LNCaP clone FGC (cell line): ENCODE results near the gene TWSG1.

Experiments used
- DNase-seq: peaks from one replicate; pipeline ENCODE4 v3.0.0-alpha.2; 2011; ENCODE audit warnings: low read depth
- H3K4me3 ChIP-seq: 2 replicates; pipeline ENCODE4 v1.5.1; 2011; ENCODE audit warnings: mild to moderate bottlenecking, low read depth, low read length, control low read depth
- TF ChIP-seq, protein P1 (sequence below): IDR thresholded peaks from 2 replicates; pipeline ENCODE4 v1.5.1; 2012; ENCODE audit warnings: mild to moderate bottlenecking; ENCODE audit not compliant: control insufficient read depth, insufficient read depth; ENCODE audit errors: extremely low read depth

Gene TWSG1

DNA sequence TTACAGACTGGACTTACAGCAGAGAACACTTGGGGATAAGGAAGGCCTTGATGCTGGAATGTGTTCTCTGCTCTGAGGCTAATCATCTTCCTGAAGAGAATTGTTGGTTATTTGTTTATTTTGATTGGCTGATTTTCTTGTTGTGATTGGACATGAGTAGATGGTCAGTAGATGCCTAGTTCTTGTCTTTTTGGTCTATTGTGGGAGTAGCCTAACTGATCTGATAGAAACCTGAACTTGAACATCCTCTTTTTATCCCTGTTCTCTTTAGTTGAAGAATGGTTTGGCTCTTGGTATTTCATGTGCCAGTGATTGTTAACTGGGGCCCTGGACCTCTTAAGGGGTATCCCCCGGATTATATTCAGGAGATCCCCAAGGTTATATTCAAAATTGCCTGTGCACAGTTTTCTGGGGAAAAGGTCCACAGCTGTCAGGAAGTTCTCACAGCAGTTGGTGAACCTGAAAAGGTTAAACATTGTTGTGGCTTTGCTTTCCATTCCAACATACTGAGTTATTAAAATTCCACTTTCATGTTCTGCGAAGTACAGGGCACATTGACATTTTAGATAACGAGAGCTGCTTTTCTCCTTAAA, 13.6 kb downstream of the TWSG1 start:
- DNase-seq = no peak
- TF ChIP-seq, protein P1, sequence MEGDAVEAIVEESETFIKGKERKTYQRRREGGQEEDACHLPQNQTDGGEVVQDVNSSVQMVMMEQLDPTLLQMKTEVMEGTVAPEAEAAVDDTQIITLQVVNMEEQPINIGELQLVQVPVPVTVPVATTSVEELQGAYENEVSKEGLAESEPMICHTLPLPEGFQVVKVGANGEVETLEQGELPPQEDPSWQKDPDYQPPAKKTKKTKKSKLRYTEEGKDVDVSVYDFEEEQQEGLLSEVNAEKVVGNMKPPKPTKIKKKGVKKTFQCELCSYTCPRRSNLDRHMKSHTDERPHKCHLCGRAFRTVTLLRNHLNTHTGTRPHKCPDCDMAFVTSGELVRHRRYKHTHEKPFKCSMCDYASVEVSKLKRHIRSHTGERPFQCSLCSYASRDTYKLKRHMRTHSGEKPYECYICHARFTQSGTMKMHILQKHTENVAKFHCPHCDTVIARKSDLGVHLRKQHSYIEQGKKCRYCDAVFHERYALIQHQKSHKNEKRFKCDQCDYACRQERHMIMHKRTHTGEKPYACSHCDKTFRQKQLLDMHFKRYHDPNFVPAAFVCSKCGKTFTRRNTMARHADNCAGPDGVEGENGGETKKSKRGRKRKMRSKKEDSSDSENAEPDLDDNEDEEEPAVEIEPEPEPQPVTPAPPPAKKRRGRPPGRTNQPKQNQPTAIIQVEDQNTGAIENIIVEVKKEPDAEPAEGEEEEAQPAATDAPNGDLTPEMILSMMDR = no peak

DNA sequence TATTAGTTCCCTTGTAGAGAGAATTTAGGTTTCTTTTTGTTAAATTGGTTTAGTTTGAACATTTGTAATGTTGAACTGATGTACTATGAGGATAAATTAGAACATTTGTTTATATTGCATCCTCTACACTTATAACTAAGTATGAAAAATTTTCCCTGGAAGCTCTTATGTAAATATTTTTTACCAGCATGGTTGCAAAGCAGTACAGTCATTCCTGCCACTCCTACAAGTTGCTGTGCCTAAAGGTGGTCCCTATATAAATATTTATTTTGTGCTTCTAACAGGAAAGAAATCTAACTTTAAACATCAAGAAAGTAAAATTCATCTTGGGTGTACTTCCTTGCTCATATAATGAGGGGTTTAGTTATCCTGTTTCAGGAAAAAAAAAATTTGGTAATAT, 14.2 kb downstream of the TWSG1 start:
- H3K4me3 ChIP-seq = no peak overlapping the region
- TF ChIP-seq, protein P1 = no peak
- DNase-seq = no peak

More for the DNA sequence above, 13.6 kb downstream of the TWSG1 start:
- H3K4me3 ChIP-seq = no peak overlapping the region

DNA sequence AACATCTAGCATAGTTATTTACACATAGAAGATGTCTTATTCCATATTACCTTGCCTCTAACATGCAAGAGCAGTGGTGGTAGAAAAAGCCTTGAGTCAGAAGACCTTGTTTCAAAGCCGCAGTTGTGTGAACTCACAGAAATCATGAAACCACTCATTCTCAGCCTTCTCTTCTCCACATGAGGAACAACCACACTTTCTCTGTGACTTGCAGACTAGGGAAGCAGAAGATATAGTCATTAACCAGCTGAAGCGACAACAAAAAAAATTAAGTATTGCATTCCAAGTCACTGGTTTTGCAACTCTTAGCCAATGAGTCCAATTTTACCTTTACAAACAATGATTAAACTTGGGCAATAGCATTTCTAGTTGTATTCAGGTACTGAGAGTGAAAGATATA, 19.0 kb downstream of the TWSG1 start:
- no peak overlapping the region for H3K4me3 ChIP-seq
- DNase-seq = no peak
- TF ChIP-seq, protein P1 = no peak

DNA sequence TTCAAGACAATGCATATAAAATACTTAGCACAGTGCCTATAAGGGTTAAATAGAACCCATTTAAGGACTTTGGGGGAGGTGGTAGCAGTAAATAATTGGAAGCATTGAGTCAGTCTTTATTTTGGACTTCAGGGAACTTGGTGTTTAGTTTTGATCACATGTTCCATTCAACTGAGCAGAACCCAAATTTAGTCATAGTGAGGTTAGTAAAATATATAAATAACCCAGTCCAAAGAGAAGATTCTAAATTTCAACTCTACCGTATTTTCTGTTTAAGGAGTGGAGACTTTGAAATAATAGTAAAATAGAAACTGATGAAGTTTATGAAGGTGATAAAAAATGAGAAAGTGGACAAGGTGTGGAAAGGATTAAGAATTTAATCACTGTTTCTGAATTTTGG, 19.7 kb downstream of the TWSG1 start:
- no peak for DNase-seq
- no peak overlapping the region for H3K4me3 ChIP-seq
- TF ChIP-seq, protein P1 = no peak

DNA sequence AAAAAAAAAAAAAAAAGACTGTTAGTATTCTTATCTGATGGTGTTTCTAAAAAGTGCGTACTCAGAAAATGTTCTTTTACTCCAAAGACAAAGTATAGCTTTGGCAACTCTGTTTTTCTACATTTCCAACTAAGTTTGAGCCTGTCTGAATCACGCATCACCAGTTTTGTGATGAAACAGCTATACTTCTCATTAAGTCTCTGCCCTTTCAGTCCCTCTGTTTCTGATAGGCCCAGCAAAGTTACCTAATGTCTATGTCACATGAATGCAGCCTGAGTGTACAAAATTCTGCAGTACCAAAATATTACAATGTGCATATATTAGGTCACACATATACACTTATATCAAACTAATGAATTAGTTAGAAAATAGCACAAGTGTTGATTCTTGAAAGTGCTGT, 22.4 kb downstream of the TWSG1 start:
- no peak for DNase-seq
- no peak overlapping the region for H3K4me3 ChIP-seq
- TF ChIP-seq, protein P1 = no peak

DNA sequence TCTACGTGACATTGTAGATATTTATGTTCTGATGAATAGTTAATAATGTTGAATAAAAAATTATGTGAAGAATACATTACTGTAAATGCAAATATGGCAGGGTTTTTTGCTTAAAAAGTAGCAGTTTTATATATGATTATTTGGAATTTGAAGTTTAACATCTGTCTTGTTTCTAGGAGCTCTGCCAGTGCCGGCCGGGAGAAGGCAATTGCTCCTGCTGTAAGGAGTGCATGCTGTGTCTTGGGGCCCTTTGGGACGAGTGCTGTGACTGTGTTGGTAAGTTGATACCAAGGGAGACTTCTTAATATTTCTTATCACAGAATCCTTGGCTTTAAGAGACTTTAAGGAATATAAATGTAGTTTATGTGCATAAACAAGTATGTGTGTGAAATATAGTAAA, 25.2 kb downstream of the TWSG1 start:
- TF ChIP-seq, protein P1 = no peak
- no peak overlapping the region for H3K4me3 ChIP-seq
- DNase-seq = no peak

DNA sequence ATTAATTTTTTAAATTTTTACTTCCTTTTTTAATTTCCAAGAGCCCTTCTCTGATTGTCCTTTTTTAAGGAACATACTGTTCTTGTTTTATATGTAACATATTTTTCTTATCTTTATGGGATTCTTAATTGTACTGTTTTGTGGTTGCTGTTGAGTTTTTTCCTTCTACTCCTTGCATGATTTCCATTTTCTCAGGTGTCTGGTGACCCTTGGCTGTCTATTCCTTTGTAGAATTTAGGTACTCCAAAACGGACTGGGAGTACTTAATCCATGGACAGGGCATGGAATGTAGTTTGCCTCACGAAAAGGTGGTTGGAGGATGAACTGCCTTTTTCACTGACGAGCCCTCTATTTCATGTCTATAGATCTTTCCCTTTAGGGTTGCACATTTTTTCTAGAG, 26.6 kb downstream of the TWSG1 start:
- TF ChIP-seq, protein P1 = no peak
- no peak overlapping the region for H3K4me3 ChIP-seq
- no peak for DNase-seq
